B cell (primary cell): ENCODE data around the gene HOXB4. TPM values are rescaled to one million over a fixed set of nuclear protein-coding genes. Genes with fewer than 3 reads are reported as not detected.

Source experiments
- ATAC-seq: fragments of 200-7000 bp; cut with Tn5 transposase; one replicate; pipeline ENCODE4 v1.10.0; 2021; ENCODE audit warnings: low read depth, mild to moderate bottlenecking, moderate number of reproducible peaks, moderate library complexity
- CTCF ChIA-PET: fragments of 350-600 bp; sonication (Branson Sonifier 250); formaldehyde crosslinking; loops from one replicate; lab custom pipeline; 2021; ENCODE audit warnings: antibody characterized with exemption, inconsistent platforms; lab: Charles Lee
- POLR2A ChIA-PET: fragments of 350-600 bp; sonication (Branson Sonifier 250); formaldehyde crosslinking; loops from one replicate; lab custom pipeline; 2021; ENCODE audit warnings: antibody characterized with exemption; lab: Charles Lee
- DNase-seq: peaks from one replicate; pipeline ENCODE4 v3.0.0; 2013
- H2AFZ ChIP-seq: 2 replicates; pipeline ENCODE4 v1.6.1; 2012; ENCODE audit warnings: mild to moderate bottlenecking, low read depth, low read length; ENCODE audit not compliant: insufficient read depth, poor library complexity, severe bottlenecking
- H3K27ac ChIP-seq, 2 donors: 1 replicate in 1 of 2; 2 replicates in 1 of 2; pipeline ENCODE4 v1.5.1; 2012 to 2013; ENCODE audit warnings: low read length in 2 of 2, mild to moderate bottlenecking in 2 of 2, moderate library complexity in 1 of 2
- H3K27me3 ChIP-seq, 4 experiments: fragments of 200-600 bp in 1 of 4; sonication (generic) in 1 of 4; replicated peaks in 1 of 4; 1 replicate in 2 of 4; 2 replicates in 2 of 4; pipeline versions ENCODE4 v1.6.1 to v1.7.0; 2013 to 2016; ENCODE audit warnings: low read length in 3 of 4, mild to moderate bottlenecking in 2 of 4, mixed read lengths in 1 of 4, moderate library complexity in 1 of 4; ENCODE audit not compliant: insufficient read depth in 4 of 4, control insufficient read depth in 3 of 4; ENCODE audit errors: control extremely low read depth in 1 of 4
- H3K36me3 ChIP-seq, 2 experiments: replicated peaks in 1 of 2; 1 replicate in 1 of 2; 2 replicates in 1 of 2; pipeline versions ENCODE4 v1.6.1 to v1.7.1; 2013; ENCODE audit warnings: low read length in 1 of 2; ENCODE audit not compliant: insufficient read depth in 2 of 2, control insufficient read depth in 1 of 2; ENCODE audit errors: control extremely low read depth in 1 of 2, extremely low read depth in 1 of 2
- H3K4me1 ChIP-seq, 2 donors: fragments of 200-600 bp in 1 of 2; sonication (generic) in 1 of 2; 1 replicate in 1 of 2; 2 replicates in 1 of 2; pipeline versions ENCODE4 v1.5.1 to v1.6.1; 2013 to 2017; ENCODE audit warnings: low read length in 2 of 2; ENCODE audit not compliant: control insufficient read depth in 2 of 2, insufficient read depth in 2 of 2
- H3K4me2 ChIP-seq: replicated peaks from 2 replicates; pipeline ENCODE3; 2012; ENCODE audit warnings: mild to moderate bottlenecking, low read depth, low read length; ENCODE audit not compliant: poor library complexity, severe bottlenecking
- H3K4me3 ChIP-seq, 5 experiments: fragments of 200-600 bp in 1 of 5; sonication (generic) in 1 of 5; 1 replicate in 3 of 5; 2 replicates in 2 of 5; pipeline versions ENCODE4 v1.5.1 to v1.7.0; 2011 to 2016; ENCODE audit warnings: low read length in 4 of 5, mild to moderate bottlenecking in 4 of 5, low read depth in 2 of 5, control low read depth in 1 of 5, moderate library complexity in 1 of 5; ENCODE audit not compliant: insufficient read depth in 1 of 5; ENCODE audit errors: control extremely low read depth in 1 of 5, extremely low read depth in 1 of 5
- H3K79me2 ChIP-seq: fragments of 200-600 bp; sonication (generic); one replicate; pipeline ENCODE4 v1.6.0; 2016; ENCODE audit warnings: low read length; ENCODE audit not compliant: control insufficient read depth, insufficient read depth
- H3K9ac ChIP-seq: fragments of 200-600 bp; sonication (generic); 2 replicates; pipeline ENCODE4 v1.6.1; 2017; ENCODE audit warnings: mild to moderate bottlenecking, low read length, moderate library complexity
- H3K9me3 ChIP-seq, 3 donors: one replicate each; pipeline versions ENCODE4 v1.6.1 to v1.7.1; 2013; ENCODE audit warnings: low read length in 2 of 3; ENCODE audit not compliant: control insufficient read depth in 2 of 3, insufficient read depth in 1 of 3; ENCODE audit errors: control extremely low read depth in 1 of 3
- H4K20me1 ChIP-seq: 2 replicates; pipeline ENCODE4 v1.6.0; 2012; ENCODE audit warnings: mild to moderate bottlenecking, low read length; ENCODE audit not compliant: insufficient read depth, control insufficient read depth, poor library complexity, severe bottlenecking
- H3K27ac Mint-ChIP-seq: one replicate; pipeline ENCODE4 v1.8.0; 2021; ENCODE audit warnings: mixed read lengths
- H3K27me3 Mint-ChIP-seq: one replicate; pipeline ENCODE4 v1.8.0; 2021; ENCODE audit warnings: mixed read lengths
- H3K4me1 Mint-ChIP-seq: one replicate; pipeline ENCODE4 v1.8.0; 2021; ENCODE audit warnings: mixed read lengths
- H3K4me3 Mint-ChIP-seq: one replicate; pipeline ENCODE4 v1.8.0; 2021; ENCODE audit warnings: mixed read lengths
- H3K9me3 Mint-ChIP-seq: one replicate; pipeline ENCODE4 v1.8.0; 2022; ENCODE audit warnings: mixed read lengths; ENCODE audit not compliant: insufficient read depth
- CTCF ChIP-seq: fragments of 200-600 bp; IDR thresholded peaks from one replicate; pipeline ENCODE4 v1.8.0; 2022; ENCODE audit warnings: antibody characterized with exemption, mild to moderate bottlenecking
- EZH2 ChIP-seq: IDR thresholded peaks from 2 replicates; pipeline ENCODE4 v1.6.1; 2012; ENCODE audit warnings: borderline replicate concordance, low read depth, mild to moderate bottlenecking, moderate library complexity, low read length; ENCODE audit not compliant: insufficient read depth, poor library complexity, severe bottlenecking
- WGBS: methylation state at CpG from one replicate; pipeline ENCODE4 v1.1.5; 2013; ENCODE audit warnings: missing lambda C conversion rate; ENCODE audit not compliant: insufficient coverage; 5-methylcytosine and 5-hydroxymethylcytosine counted together
- intact Hi-C: fragments of 100-400 bp; cut with micrococcal nuclease; formaldehyde crosslinking; loops from one replicate; pipeline ENCODE4 v1.10.0; 2022
- polyA plus RNA-seq: library from polyadenylated mRNA; depleted of rRNA; stranded (reverse); fragments of >200 nt; gene quantifications from 2 replicates; pipeline ENCODE4 v1.2.3, GENCODE V29; 2012
- total RNA-seq, 2 donors: library from RNA; stranded (reverse); fragments of 120-200 nt in 1 of 2; gene quantifications; 1 replicate in 1 of 2; 2 replicates in 1 of 2; pipeline versions ENCODE4 v1.2.3 to v1.2.4, GENCODE V29; 2013 to 2022

The HOXB4 gene
- total and polyA plus RNA-seq, 2 donors (not counting 1 experiment from before 2014, with no cell fraction given), result 0.85 to 1.7 TPM

GRCh38 chr17:48553190-48553547 lies 25.0 kb downstream of the HOXB4 start:
- Histone ChIP-seq H2AFZ (no peak overlapping the region), H3K79me2 (no peaks in the 10 kb centered on the region), H3K36me3 (no peaks in the 10 kb centered on the region), H3K4me1 (peaks cover 3 to 8% of the 10 kb centered on the region in 2 donors), H3K9ac (no peak overlapping the region), H3K4me3 (no peak overlapping the region), H3K4me2 (no peak overlapping the region), H3K27me3 (peaks cover 0 to 32% (median 10%) of the 10 kb centered on the region in 4 experiments), H4K20me1 (no peaks in the 10 kb centered on the region), H3K9me3 (peaks cover 0 to 8% (median 0%) of the 10 kb centered on the region in 3 donors), H3K27ac (no peak overlapping the region)
- Mint-ChIP-seq H3K27me3 (peaks cover 29% of the 10 kb centered on the region), H3K4me1 (peaks cover 4% of the 10 kb centered on the region), H3K4me3 (no peak overlapping the region), H3K9me3 (no peaks in the 10 kb centered on the region), H3K27ac (no peak overlapping the region)
- TF ChIP-seq CTCF, result no peak
- no peak for TF ChIP-seq EZH2
- no peak for DNase-seq
- ChIA-PET CTCF (no interaction called here), POLR2A (no interaction called here)
- ATAC-seq, result no peak
- 92% methylated on average over 4 of the region's 5 CpGs for WGBS
- intact Hi-C loops, result no loop called here

GRCh38 chr17:48552466-48553189 lies 25.5 kb downstream of the HOXB4 start:
- ATAC-seq (no peak), DNase-seq (no peak)
- Histone ChIP-seq H2AFZ (no peak overlapping the region), H3K4me1 (peaks cover 9 to 14% of the 10 kb centered on the region in 2 donors), H3K9ac (no peak overlapping the region), H3K9me3 (peaks cover 0 to 8% (median 0%) of the 10 kb centered on the region in 3 donors), H3K27me3 (peaks cover 0 to 29% (median 10%) of the 10 kb centered on the region in 4 experiments), H3K4me3 (no peak overlapping the region), H3K79me2 (no peaks in the 10 kb centered on the region), H3K36me3 (no peaks in the 10 kb centered on the region), H3K4me2 (no peak overlapping the region), H4K20me1 (no peaks in the 10 kb centered on the region), H3K27ac (no peak overlapping the region)
- Mint-ChIP-seq H3K4me3 (no peak overlapping the region), H3K27ac (no peak overlapping the region), H3K27me3 (peaks cover 28% of the 10 kb centered on the region), H3K4me1 (peaks cover 8% of the 10 kb centered on the region), H3K9me3 (no peaks in the 10 kb centered on the region)
- no peak for TF ChIP-seq CTCF
- TF ChIP-seq EZH2, result no peak
- intact Hi-C loops, result no loop called here
- POLR2A ChIA-PET, result no interaction called here
- WGBS, result 76% methylated on average over 2 of the region's 11 CpGs
- CTCF ChIA-PET, result no interaction called here
